ENCODE results near the gene F2RL2.

The F2RL2 gene

GRCh38 chr5:76576996-76577395 is 46.2 kb downstream of the F2RL2 start:
- Histone ChIP-seq H3K4me2 (no peak overlapping the region), H2AFZ (ENCODE audit: low read depth) (no peak overlapping the region), H4K20me1 (ENCODE audit: insufficient read depth) (no peaks in the 10 kb centered on the region), H3K9ac (no peak overlapping the region), H3K4me1 (ENCODE audit: low read depth, poor library complexity, severe bottlenecking) (peaks cover under 1% of the 10 kb centered on the region), H3K4me3 (IDR thresholded peaks at IDR 0.05; ENCODE audit: insufficient read depth, low read depth, low read length) (no peak overlapping the region), H3K79me2 (ENCODE audit: insufficient read depth, low read depth) (no peaks in the 10 kb centered on the region; the same call in 1 of the 2 replicates), H3K36me3 (ENCODE audit: insufficient read depth) (no peaks in the 10 kb centered on the region), H3K27ac (no peak overlapping the region), H3K27me3 (ENCODE audit: insufficient read depth, low read depth) (no peaks in the 10 kb centered on the region)
- TF ChIP-seq, protein P1, sequence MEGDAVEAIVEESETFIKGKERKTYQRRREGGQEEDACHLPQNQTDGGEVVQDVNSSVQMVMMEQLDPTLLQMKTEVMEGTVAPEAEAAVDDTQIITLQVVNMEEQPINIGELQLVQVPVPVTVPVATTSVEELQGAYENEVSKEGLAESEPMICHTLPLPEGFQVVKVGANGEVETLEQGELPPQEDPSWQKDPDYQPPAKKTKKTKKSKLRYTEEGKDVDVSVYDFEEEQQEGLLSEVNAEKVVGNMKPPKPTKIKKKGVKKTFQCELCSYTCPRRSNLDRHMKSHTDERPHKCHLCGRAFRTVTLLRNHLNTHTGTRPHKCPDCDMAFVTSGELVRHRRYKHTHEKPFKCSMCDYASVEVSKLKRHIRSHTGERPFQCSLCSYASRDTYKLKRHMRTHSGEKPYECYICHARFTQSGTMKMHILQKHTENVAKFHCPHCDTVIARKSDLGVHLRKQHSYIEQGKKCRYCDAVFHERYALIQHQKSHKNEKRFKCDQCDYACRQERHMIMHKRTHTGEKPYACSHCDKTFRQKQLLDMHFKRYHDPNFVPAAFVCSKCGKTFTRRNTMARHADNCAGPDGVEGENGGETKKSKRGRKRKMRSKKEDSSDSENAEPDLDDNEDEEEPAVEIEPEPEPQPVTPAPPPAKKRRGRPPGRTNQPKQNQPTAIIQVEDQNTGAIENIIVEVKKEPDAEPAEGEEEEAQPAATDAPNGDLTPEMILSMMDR (conservative IDR thresholded peaks at IDR 0.05; ENCODE audit: low read depth, low read length) = no peak

DNA sequence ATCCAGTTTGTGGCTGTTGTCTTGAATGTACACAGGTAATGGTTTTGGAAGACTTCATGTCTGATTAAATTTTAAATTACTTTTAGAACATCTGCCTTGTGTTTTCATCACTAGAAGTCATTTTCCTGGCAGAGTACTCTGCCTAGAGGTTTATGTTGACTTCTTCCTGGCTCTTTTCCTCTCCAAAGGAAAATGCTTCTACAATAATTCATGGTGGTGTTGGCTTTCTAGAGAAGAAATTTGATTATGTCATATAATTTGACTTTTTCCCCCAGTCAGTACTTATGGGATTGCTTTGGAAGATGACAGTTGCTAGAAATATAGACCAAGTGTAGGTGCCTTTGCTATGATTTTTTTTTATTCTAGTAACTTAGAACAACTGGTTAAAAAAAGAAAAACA is 46.8 kb downstream of the F2RL2 start:
- Histone ChIP-seq H3K4me1 (ENCODE audit: low read depth, poor library complexity, severe bottlenecking) (peaks cover under 1% of the 10 kb centered on the region), H2AFZ (ENCODE audit: low read depth) (no peak overlapping the region), H3K4me2 (no peak overlapping the region), H3K27me3 (ENCODE audit: insufficient read depth, low read depth) (no peaks in the 10 kb centered on the region), H3K79me2 (ENCODE audit: insufficient read depth, low read depth) (no peaks in the 10 kb centered on the region; the same call in 1 of the 2 replicates), H3K36me3 (ENCODE audit: insufficient read depth) (no peaks in the 10 kb centered on the region), H3K4me3 (IDR thresholded peaks at IDR 0.05; ENCODE audit: insufficient read depth, low read depth, low read length) (no peak overlapping the region), H3K27ac (no peak overlapping the region), H4K20me1 (ENCODE audit: insufficient read depth) (no peaks in the 10 kb centered on the region), H3K9ac (no peak overlapping the region)
- TF ChIP-seq, protein P1 (conservative IDR thresholded peaks at IDR 0.05; ENCODE audit: low read depth, low read length) = no peak

DNA sequence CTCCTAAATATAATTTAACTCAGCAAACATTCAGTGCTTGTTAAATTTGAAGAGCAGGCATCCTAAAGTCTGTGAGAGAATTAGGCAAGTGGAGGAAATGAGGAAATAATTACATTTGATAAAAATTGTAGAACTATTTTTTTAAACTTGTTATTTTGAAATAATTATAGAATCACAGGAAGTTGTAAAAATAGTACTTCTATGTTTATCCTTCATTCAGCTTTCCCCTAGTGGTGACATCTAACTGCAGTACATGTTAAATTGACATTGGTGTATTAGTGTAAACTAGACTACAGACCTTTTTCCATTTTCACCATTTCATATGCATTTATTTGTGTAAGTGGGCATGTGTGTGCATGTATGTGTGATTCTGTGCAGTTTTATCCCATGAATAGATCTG is 51.6 kb downstream of the F2RL2 start:
- H3K4me2 ChIP-seq = no peak overlapping the region

GRCh38 chr5:76570153-76570552 is 53.0 kb downstream of the F2RL2 start:
- no peaks in the 10 kb centered on the region for H3K27me3 ChIP-seq (ENCODE audit: insufficient read depth, low read depth)
- H4K20me1 ChIP-seq (ENCODE audit: insufficient read depth) = no peaks in the 10 kb centered on the region
- H3K9ac ChIP-seq = no peak overlapping the region
- peaks cover 22% of the 10 kb centered on the region for H3K4me1 ChIP-seq (ENCODE audit: low read depth, poor library complexity, severe bottlenecking)
- TF ChIP-seq, protein P1 (conservative IDR thresholded peaks at IDR 0.05; ENCODE audit: low read depth, low read length) = no peak
- no peak overlapping the region for H3K4me3 ChIP-seq (IDR thresholded peaks at IDR 0.05; ENCODE audit: insufficient read depth, low read depth, low read length)
- no peak overlapping the region for H3K4me2 ChIP-seq
- H2AFZ ChIP-seq (ENCODE audit: low read depth) = no peak overlapping the region
- H3K36me3 ChIP-seq (ENCODE audit: insufficient read depth) = no peaks in the 10 kb centered on the region
- H3K79me2 ChIP-seq (ENCODE audit: insufficient read depth, low read depth) = peaks cover 10% of the 10 kb centered on the region; the same call in 1 of the 2 replicates
- no peak overlapping the region for H3K27ac ChIP-seq

More for the DNA sequence above, 51.6 kb downstream of the F2RL2 start:
- no peak overlapping the region for H2AFZ ChIP-seq (ENCODE audit: low read depth)
- H3K79me2 ChIP-seq (ENCODE audit: insufficient read depth, low read depth) = peaks cover 10% of the 10 kb centered on the region; the same call in 1 of the 2 replicates
- no peaks in the 10 kb centered on the region for H4K20me1 ChIP-seq (ENCODE audit: insufficient read depth)
- H3K27ac ChIP-seq = no peak overlapping the region
- H3K9ac ChIP-seq = no peak overlapping the region
- H3K36me3 ChIP-seq (ENCODE audit: insufficient read depth) = no peaks in the 10 kb centered on the region
- no peaks in the 10 kb centered on the region for H3K27me3 ChIP-seq (ENCODE audit: insufficient read depth, low read depth)
- TF ChIP-seq, protein P1 (conservative IDR thresholded peaks at IDR 0.05; ENCODE audit: low read depth, low read length) = peak; percentile 25; the same call in 1 of the 2 replicates
- H3K4me3 ChIP-seq (IDR thresholded peaks at IDR 0.05; ENCODE audit: insufficient read depth, low read depth, low read length) = no peak overlapping the region
- peaks cover 22% of the 10 kb centered on the region for H3K4me1 ChIP-seq (ENCODE audit: low read depth, poor library complexity, severe bottlenecking)

All from KMS-11 (cell line).